ENCODE measurements around the gene BRINP1. TPM values are rescaled to one million over a fixed set of nuclear protein-coding genes. Genes with fewer than 3 reads are reported as not detected.
A peak's percentile ranks its signal among the peaks of the same experiment; 100 is the strongest.

Gene BRINP1
- total RNA-seq, 5 donors from 2014 or later (not counting 1 experiment from before 2014, with no cell fraction given), result not detected

DNA sequence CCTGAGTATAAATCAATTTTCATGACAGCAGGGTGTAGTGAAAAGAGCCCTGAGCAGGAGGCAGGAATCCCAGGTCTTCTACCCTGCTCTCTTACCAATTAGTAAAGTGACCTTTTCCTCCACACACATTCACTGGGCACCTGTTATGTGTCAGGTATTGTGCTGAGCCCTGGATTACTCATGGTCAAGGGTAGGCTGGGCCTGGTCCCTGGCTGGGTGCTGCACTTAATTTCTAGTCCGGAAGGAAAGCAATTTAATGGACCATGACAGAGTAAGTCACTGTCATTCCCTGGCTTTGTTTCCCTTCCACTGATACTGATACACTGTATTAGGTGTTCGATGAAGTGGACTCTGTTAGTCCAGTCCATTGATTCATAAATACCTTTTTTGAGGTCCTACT lies 29.1 kb upstream of the BRINP1 start:
- no peak for ATAC-seq (replicated peaks in 1 of 4)
- Mint-ChIP-seq H3K4me1 (no peaks in the 10 kb centered on the region), H3K4me3 (no peak overlapping the region), H3K36me3 (no peaks in the 10 kb centered on the region), H3K27me3 (no peaks in the 10 kb centered on the region), H3K27ac (no peak overlapping the region), H3K9me3 (peaks cover 3 to 9% (median 8%) of the 10 kb centered on the region in 3 donors)
- Histone ChIP-seq H3K27me3 (replicated peaks in 1 of 2; ENCODE audit: control insufficient read depth in 2 of 2, extremely low read depth in 1 of 2, insufficient read depth in 2 of 2, low read length in 1 of 2) (no peaks in the 10 kb centered on the region), H3K9me3 (no peaks in the 10 kb centered on the region), H3K36me3 (ENCODE audit: control insufficient read depth in 2 of 2, extremely low read depth in 1 of 2, insufficient read depth in 1 of 2, low read length in 1 of 2) (no peaks in the 10 kb centered on the region), H3K4me3 (ENCODE audit: control insufficient read depth in 1 of 2, extremely low read depth in 1 of 2, low read length in 1 of 2) (no peak overlapping the region), H3K27ac (ENCODE audit: low read length) (no peak overlapping the region), H3K4me1 (ENCODE audit: control insufficient read depth in 1 of 2, extremely low read depth in 1 of 2, insufficient read depth in 2 of 2, low read length in 2 of 2) (no peaks in the 10 kb centered on the region)
- no CpG with 5 or more reads among the region's 2 CpGs for WGBS (ENCODE audit: insufficient coverage)
- POLR2A ChIA-PET, result no interaction called here
- no peak for DNase-seq
- CTCF ChIA-PET, result no interaction called here

DNA sequence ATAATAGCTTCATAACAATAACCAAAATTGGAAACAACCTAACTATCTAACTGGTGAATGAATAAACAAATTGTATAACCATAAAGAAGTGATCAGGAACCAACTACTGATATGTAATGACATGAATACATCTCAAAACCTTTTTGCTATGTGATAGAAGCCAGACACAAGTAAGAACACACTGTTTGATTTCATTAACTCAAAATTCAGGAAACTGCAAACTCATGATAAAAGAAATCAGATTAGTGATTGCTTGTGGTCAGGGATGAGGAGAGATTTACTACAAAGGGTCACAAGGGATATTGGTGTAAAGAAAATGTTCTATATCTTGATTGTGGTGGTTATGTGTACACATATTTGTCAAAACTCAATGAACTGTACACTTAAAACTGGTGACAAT lies 22.6 kb upstream of the BRINP1 start:
- H3K4me1 ChIP-seq (ENCODE audit: control insufficient read depth in 1 of 2, extremely low read depth in 1 of 2, insufficient read depth in 2 of 2, low read length in 2 of 2), result no peaks in the 10 kb centered on the region
- H3K36me3 ChIP-seq (ENCODE audit: control insufficient read depth in 2 of 2, extremely low read depth in 1 of 2, insufficient read depth in 1 of 2, low read length in 1 of 2), result no peaks in the 10 kb centered on the region
- Mint-ChIP-seq H3K9me3 (peaks cover 8 to 10% (median 9%) of the 10 kb centered on the region in 3 donors), H3K4me3 (no peak overlapping the region), H3K36me3 (no peaks in the 10 kb centered on the region), H3K4me1 (no peaks in the 10 kb centered on the region), H3K27ac (no peak overlapping the region), H3K27me3 (no peaks in the 10 kb centered on the region)
- no peak overlapping the region for H3K4me3 ChIP-seq (ENCODE audit: control insufficient read depth in 1 of 2, extremely low read depth in 1 of 2, low read length in 1 of 2)
- no peaks in the 10 kb centered on the region for H3K9me3 ChIP-seq
- no peak for ATAC-seq (replicated peaks in 1 of 4)
- POLR2A ChIA-PET, result no interaction called here
- no peak for DNase-seq
- CTCF ChIA-PET, result no interaction called here
- H3K27me3 ChIP-seq (replicated peaks in 1 of 2; ENCODE audit: control insufficient read depth in 2 of 2, extremely low read depth in 1 of 2, insufficient read depth in 2 of 2, low read length in 1 of 2), result no peaks in the 10 kb centered on the region
- no peak overlapping the region for H3K27ac ChIP-seq (ENCODE audit: low read length)

DNA sequence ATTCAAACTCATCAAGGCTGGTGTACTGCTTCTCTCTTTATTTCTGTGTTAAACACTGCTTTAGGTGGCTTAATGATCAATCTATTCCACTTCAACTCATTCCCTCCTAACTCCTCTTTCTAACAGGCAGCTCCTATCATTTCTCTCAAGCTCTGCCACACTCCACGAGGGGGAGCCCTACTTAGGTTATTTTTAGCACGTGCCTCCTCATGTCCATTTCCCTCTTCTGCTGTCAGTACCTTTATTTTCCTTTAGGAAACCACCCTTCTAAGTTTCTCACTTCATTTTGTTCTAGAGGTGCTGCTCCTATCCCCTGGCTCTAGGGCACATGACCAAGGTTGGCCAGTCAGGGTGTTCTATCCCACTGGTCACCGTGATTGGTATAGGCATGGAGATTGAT lies 6.7 kb upstream of the BRINP1 start:
- H3K27me3 ChIP-seq (replicated peaks in 1 of 2; ENCODE audit: control insufficient read depth in 2 of 2, extremely low read depth in 1 of 2, insufficient read depth in 2 of 2, low read length in 1 of 2), result no peaks in the 10 kb centered on the region
- no peaks in the 10 kb centered on the region for H3K4me1 Mint-ChIP-seq
- no peak overlapping the region for H3K4me3 Mint-ChIP-seq
- ChIA-PET CTCF (no interaction called here), POLR2A (no interaction called here)
- WGBS (ENCODE audit: insufficient coverage), result 50% methylated on average over 2 of the region's 3 CpGs
- no peaks in the 10 kb centered on the region for H3K36me3 Mint-ChIP-seq
- no peak overlapping the region for H3K4me3 ChIP-seq (ENCODE audit: control insufficient read depth in 1 of 2, extremely low read depth in 1 of 2, low read length in 1 of 2)
- peaks cover 6 to 14% of the 10 kb centered on the region in 2 donors for H3K27me3 Mint-ChIP-seq
- H3K9me3 Mint-ChIP-seq, result peaks cover 6 to 20% (median 20%) of the 10 kb centered on the region in 3 donors
- no peak overlapping the region for H3K27ac Mint-ChIP-seq
- no peaks in the 10 kb centered on the region for H3K36me3 ChIP-seq (ENCODE audit: control insufficient read depth in 2 of 2, extremely low read depth in 1 of 2, insufficient read depth in 1 of 2, low read length in 1 of 2)
- DNase-seq, result no peak
- ATAC-seq (replicated peaks in 1 of 4), result no peak
- H3K9me3 ChIP-seq, result no peaks in the 10 kb centered on the region
- H3K27ac ChIP-seq (ENCODE audit: low read length), result no peak overlapping the region
- H3K4me1 ChIP-seq (ENCODE audit: control insufficient read depth in 1 of 2, extremely low read depth in 1 of 2, insufficient read depth in 2 of 2, low read length in 2 of 2), result no peaks in the 10 kb centered on the region

DNA sequence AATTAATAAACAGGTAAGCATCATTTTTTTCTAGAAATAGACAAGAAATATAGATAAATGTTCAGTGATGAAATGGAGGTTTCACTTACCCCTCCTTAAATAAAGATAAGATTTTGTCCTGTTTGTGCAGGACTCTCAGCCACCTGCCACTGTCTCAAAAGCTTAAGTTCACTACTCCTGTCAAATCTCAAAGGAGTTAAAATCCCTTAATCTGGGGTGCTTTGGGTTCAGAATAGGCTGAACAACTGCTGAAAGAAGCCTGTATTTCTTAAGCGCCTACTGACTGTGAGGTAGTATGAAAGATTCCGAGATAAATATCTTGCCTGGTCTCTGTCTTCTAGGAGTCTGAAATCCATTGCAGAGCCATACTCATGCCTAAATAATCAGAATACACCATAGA lies 3.7 kb upstream of the BRINP1 start:
- DNase-seq, result no peak
- Mint-ChIP-seq H3K4me3 (no peak overlapping the region), H3K4me1 (no peaks in the 10 kb centered on the region), H3K27me3 (peaks cover 26 to 37% of the 10 kb centered on the region in 2 donors), H3K27ac (no peak overlapping the region), H3K36me3 (no peaks in the 10 kb centered on the region), H3K9me3 (peaks cover 5 to 26% (median 23%) of the 10 kb centered on the region in 3 donors)
- Histone ChIP-seq H3K9me3 (no peaks in the 10 kb centered on the region), H3K36me3 (ENCODE audit: control insufficient read depth in 2 of 2, extremely low read depth in 1 of 2, insufficient read depth in 1 of 2, low read length in 1 of 2) (no peaks in the 10 kb centered on the region), H3K27me3 (replicated peaks in 1 of 2; ENCODE audit: control insufficient read depth in 2 of 2, extremely low read depth in 1 of 2, insufficient read depth in 2 of 2, low read length in 1 of 2) (peaks cover 8 to 20% of the 10 kb centered on the region in 2 experiments), H3K27ac (ENCODE audit: low read length) (no peak overlapping the region), H3K4me3 (ENCODE audit: control insufficient read depth in 1 of 2, extremely low read depth in 1 of 2, low read length in 1 of 2) (no peak overlapping the region), H3K4me1 (ENCODE audit: control insufficient read depth in 1 of 2, extremely low read depth in 1 of 2, insufficient read depth in 2 of 2, low read length in 2 of 2) (no peaks in the 10 kb centered on the region)
- no CpG with 5 or more reads among the region's 2 CpGs for WGBS (ENCODE audit: insufficient coverage)
- POLR2A ChIA-PET, result no interaction called here
- ATAC-seq (replicated peaks in 1 of 4), result no peak
- CTCF ChIA-PET, result no interaction called here

DNA sequence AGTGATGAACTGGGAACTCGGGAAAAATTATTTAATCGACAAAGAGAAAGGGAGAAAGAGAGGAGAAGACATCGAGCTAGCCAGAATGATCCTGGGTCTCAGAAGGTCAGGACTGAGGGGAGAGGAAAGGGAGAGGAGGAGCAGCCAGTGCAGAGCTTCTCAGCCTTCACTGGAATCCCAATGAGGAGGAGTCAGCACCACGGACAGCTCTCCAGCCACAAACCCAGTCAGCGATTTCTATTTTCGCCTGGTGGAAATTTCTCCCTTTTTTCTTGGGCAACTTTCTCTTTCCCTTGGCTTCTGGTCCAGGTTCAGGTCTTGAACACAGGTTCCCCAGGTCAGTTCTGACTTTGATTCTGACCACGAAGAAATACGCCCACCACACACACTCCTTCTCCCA lies 1.6 kb upstream of the BRINP1 start:
- no peaks in the 10 kb centered on the region for H3K36me3 Mint-ChIP-seq
- H3K4me1 Mint-ChIP-seq, result no peaks in the 10 kb centered on the region
- Histone ChIP-seq H3K36me3 (ENCODE audit: control insufficient read depth in 2 of 2, extremely low read depth in 1 of 2, insufficient read depth in 1 of 2, low read length in 1 of 2) (no peaks in the 10 kb centered on the region), H3K4me1 (ENCODE audit: control insufficient read depth in 1 of 2, extremely low read depth in 1 of 2, insufficient read depth in 2 of 2, low read length in 2 of 2) (no peaks in the 10 kb centered on the region), H3K9me3 (no peaks in the 10 kb centered on the region), H3K27me3 (replicated peaks in 1 of 2; ENCODE audit: control insufficient read depth in 2 of 2, extremely low read depth in 1 of 2, insufficient read depth in 2 of 2, low read length in 1 of 2) (peaks cover 8 to 29% of the 10 kb centered on the region in 2 experiments), H3K4me3 (ENCODE audit: control insufficient read depth in 1 of 2, extremely low read depth in 1 of 2, low read length in 1 of 2) (no peak overlapping the region), H3K27ac (ENCODE audit: low read length) (no peak overlapping the region)
- H3K27ac Mint-ChIP-seq, result no peak overlapping the region
- DNase-seq (no peak), ATAC-seq (replicated peaks in 1 of 4) (no peak)
- ChIA-PET CTCF (no interaction called here), POLR2A (no interaction called here)
- peaks cover 37 to 45% of the 10 kb centered on the region in 2 donors for H3K27me3 Mint-ChIP-seq
- WGBS (ENCODE audit: insufficient coverage), result 15% methylated on average over 8 of the region's 8 CpGs
- peaks cover 9 to 29% (median 20%) of the 10 kb centered on the region in 3 donors for H3K9me3 Mint-ChIP-seq
- no peak overlapping the region for H3K4me3 Mint-ChIP-seq

DNA sequence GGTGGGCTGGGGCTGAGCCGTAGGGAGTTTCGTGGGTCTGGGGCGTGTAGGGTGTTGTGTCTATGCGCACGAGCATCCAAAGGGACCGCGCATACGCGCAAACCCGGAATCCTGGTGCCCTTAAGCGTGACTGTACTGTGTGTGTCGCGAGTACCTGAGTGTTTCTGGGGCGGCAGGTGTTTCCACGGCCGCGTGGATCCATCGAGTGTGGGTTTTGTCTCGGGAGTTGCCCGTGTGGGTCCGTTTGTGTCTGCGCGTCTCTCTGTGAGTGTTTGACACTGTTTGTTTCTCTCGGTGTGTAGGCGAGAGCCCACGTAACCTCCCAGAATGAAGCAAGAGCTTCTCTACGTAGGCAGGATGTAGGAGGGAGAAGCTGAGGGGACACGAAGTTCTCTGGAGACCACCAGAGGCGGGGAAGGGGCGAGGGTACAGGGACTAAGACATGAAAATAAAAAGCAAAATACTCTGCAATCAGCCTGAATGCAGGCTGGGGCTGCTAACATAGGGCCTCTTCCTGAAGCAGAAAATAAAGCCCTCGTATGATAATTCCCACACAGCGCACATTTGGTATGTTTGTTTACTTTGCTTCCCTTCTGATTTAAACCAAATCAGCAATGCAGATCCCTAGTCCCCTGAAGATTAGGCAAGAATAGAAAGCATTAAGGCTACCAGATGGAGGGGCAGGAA lies 588 bp upstream of the BRINP1 start:
- H3K27me3 Mint-ChIP-seq, result peaks cover 37 to 45% of the 10 kb centered on the region in 2 donors
- H3K4me3 Mint-ChIP-seq, result peak overlapping the region in 1 of 3 donors; percentile 23
- ChIA-PET POLR2A (no interaction called here), CTCF (no interaction called here)
- Histone ChIP-seq H3K27ac (ENCODE audit: low read length) (no peak overlapping the region), H3K4me3 (ENCODE audit: control insufficient read depth in 1 of 2, extremely low read depth in 1 of 2, low read length in 1 of 2) (no peak overlapping the region), H3K27me3 (replicated peaks in 1 of 2; ENCODE audit: control insufficient read depth in 2 of 2, extremely low read depth in 1 of 2, insufficient read depth in 2 of 2, low read length in 1 of 2) (peaks cover 8 to 29% of the 10 kb centered on the region in 2 experiments), H3K36me3 (ENCODE audit: control insufficient read depth in 2 of 2, extremely low read depth in 1 of 2, insufficient read depth in 1 of 2, low read length in 1 of 2) (no peaks in the 10 kb centered on the region), H3K9me3 (no peaks in the 10 kb centered on the region), H3K4me1 (ENCODE audit: control insufficient read depth in 1 of 2, extremely low read depth in 1 of 2, insufficient read depth in 2 of 2, low read length in 2 of 2) (no peaks in the 10 kb centered on the region)
- 11% methylated on average over 27 of the region's 32 CpGs for WGBS (ENCODE audit: insufficient coverage)
- no peak for DNase-seq
- no peak overlapping the region for H3K27ac Mint-ChIP-seq
- H3K9me3 Mint-ChIP-seq, result peaks cover 9 to 27% (median 20%) of the 10 kb centered on the region in 3 donors
- no peak for ATAC-seq (replicated peaks in 1 of 4)
- H3K36me3 Mint-ChIP-seq, result no peaks in the 10 kb centered on the region
- H3K4me1 Mint-ChIP-seq, result no peaks in the 10 kb centered on the region

DNA sequence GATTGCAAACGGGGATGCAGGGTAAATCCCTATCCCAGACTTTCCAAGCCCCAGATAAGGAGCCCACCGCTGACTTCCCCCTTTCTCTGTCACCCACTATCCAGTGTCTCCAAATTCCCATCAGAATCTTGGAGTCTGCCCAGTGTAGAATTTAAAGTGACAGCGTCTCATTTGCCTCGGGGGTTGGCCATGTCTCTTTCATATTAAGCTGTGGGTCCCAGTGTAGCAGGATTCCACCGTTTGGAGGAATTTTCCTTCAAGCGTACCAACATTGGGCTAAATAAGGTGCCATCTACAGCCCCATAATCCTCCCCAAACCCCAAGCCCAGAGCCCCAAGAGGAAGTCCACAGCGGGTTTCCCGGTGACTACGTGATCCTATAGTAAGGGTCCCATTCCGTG lies 1.1 kb downstream of the BRINP1 start:
- no peak overlapping the region for H3K27ac Mint-ChIP-seq
- peaks cover 37 to 42% of the 10 kb centered on the region in 2 donors for H3K27me3 Mint-ChIP-seq
- ChIA-PET POLR2A (no interaction called here), CTCF (no interaction called here)
- H3K4me1 ChIP-seq (ENCODE audit: control insufficient read depth in 1 of 2, extremely low read depth in 1 of 2, insufficient read depth in 2 of 2, low read length in 2 of 2), result no peaks in the 10 kb centered on the region
- no peaks in the 10 kb centered on the region for H3K36me3 ChIP-seq (ENCODE audit: control insufficient read depth in 2 of 2, extremely low read depth in 1 of 2, insufficient read depth in 1 of 2, low read length in 1 of 2)
- no peaks in the 10 kb centered on the region for H3K4me1 Mint-ChIP-seq
- no peaks in the 10 kb centered on the region for H3K9me3 ChIP-seq
- H3K27ac ChIP-seq (ENCODE audit: low read length), result no peak overlapping the region
- H3K27me3 ChIP-seq (replicated peaks in 1 of 2; ENCODE audit: control insufficient read depth in 2 of 2, extremely low read depth in 1 of 2, insufficient read depth in 2 of 2, low read length in 1 of 2), result peaks cover 8 to 29% of the 10 kb centered on the region in 2 experiments
- ATAC-seq (replicated peaks in 1 of 4) (no peak), DNase-seq (no peak)
- no peak overlapping the region for H3K4me3 ChIP-seq (ENCODE audit: control insufficient read depth in 1 of 2, extremely low read depth in 1 of 2, low read length in 1 of 2)
- H3K9me3 Mint-ChIP-seq, result peaks cover 4 to 26% (median 24%) of the 10 kb centered on the region in 3 donors
- no peaks in the 10 kb centered on the region for H3K36me3 Mint-ChIP-seq
- no peak overlapping the region for H3K4me3 Mint-ChIP-seq
- 3% methylated on average over 5 of the region's 10 CpGs for WGBS (ENCODE audit: insufficient coverage)

Measured in T-cell (primary cell).